Psoas muscle (tissue), 8 donors: ENCODE results near the gene GNAT2. TPM values are rescaled to one million over a fixed set of nuclear protein-coding genes. Genes with fewer than 3 reads are reported as not detected.
A peak's percentile ranks its signal among the peaks of the same experiment; 100 is the strongest.

Experiments used
- ATAC-seq, 4 donors: fragments of 200-7000 bp; cut with Tn5 transposase; one replicate each; pipeline ENCODE4 v1.9.1; 2020; ENCODE audit warnings: moderate library complexity in 3 of 4, mild to moderate bottlenecking in 2 of 4
- DNase-seq, 2 donors: peaks; one replicate each; pipeline ENCODE4 v3.0.0-alpha.2; 2020
- H3K27ac ChIP-seq: fragments of 200-600 bp; one replicate; pipeline ENCODE4 v1.8.0; 2022
- H3K27me3 ChIP-seq, 3 donors: fragments of 200-600 bp in 1 of 3; one replicate each; pipeline versions ENCODE4 v1.6.1 to v1.8.0; 2013 to 2022; ENCODE audit warnings: low read length in 2 of 3, mild to moderate bottlenecking in 2 of 3, moderate library complexity in 1 of 3; ENCODE audit not compliant: insufficient read depth in 3 of 3
- H3K36me3 ChIP-seq, 2 donors: fragments of 200-600 bp in 1 of 2; one replicate each; pipeline versions ENCODE4 v1.6.1 to v1.8.0; 2013 to 2022; ENCODE audit warnings: low read depth in 1 of 2, mild to moderate bottlenecking in 1 of 2, moderate library complexity in 1 of 2; ENCODE audit not compliant: insufficient read depth in 1 of 2
- H3K4me1 ChIP-seq: fragments of 200-600 bp; one replicate; pipeline ENCODE4 v1.8.0; 2022
- H3K4me3 ChIP-seq: fragments of 200-600 bp; one replicate; pipeline ENCODE4 v1.8.0; 2022; ENCODE audit warnings: mild to moderate bottlenecking
- H3K9me3 ChIP-seq: fragments of 200-600 bp; one replicate; pipeline ENCODE4 v1.8.0; 2022
- CTCF ChIP-seq: fragments of 200-600 bp; IDR thresholded peaks from one replicate; pipeline ENCODE4 v1.8.0; 2022; ENCODE audit warnings: antibody characterized with exemption
- WGBS, 3 donors: extraction: QIAGEN DNeasy Blood & Tissue Kit; methylation state at CpG; one replicate each; pipeline versions ENCODE4 v1.1.6 to v1.1.7; 2013; 5-methylcytosine and 5-hydroxymethylcytosine counted together
- intact Hi-C, 2 donors: fragments of 100-400 bp; cut with DNase I; formaldehyde crosslinking; loops; one replicate each; pipeline versions ENCODE4 v1.11.0 to v1.14.2; 2022
- polyA plus RNA-seq, 3 donors: library from polyadenylated mRNA; stranded (reverse); fragments of 200-250 nt; gene quantifications; one replicate each; pipeline ENCODE4 v1.2.3, GENCODE V29; 2013
- total RNA-seq, 4 donors: library from RNA; stranded (reverse); fragmentation: NEBNext Ultra II Directional in 2 of 4; extraction: Animal tissue kit (Norgen Biotek cat#: 25700) in 2 of 4; gene quantifications; one replicate each; pipeline versions ENCODE4 v1.2.1 to v1.2.4, GENCODE V29; 2021 to 2023
- donor health status: healthy with polysubstance abuse.
- donor health status: DM: no; HTN: no; CAD: no; lungs with moderate emphysema.
- donor health status: Bipolar disorder and iron deficiency.
- donor health status: healthy.
- donor health status: DM: yes; HTN: yes; CAD: no.
- donor health status: DM: no; HTN: no; CAD: no.
- donor health status: DM: no; HTN: no; CAD: no.
- donor health status: DM: yes; HTN: yes; CAD: no.

GNAT2 gene
- total and polyA plus RNA-seq, 7 donors: 0.07 to 0.16 TPM; not detected in 5

- Histone ChIP-seq H3K9me3 (no peaks in the 10 kb centered on the region), H3K4me1 (no peaks in the 10 kb centered on the region), H3K27me3 (no peaks in the 10 kb centered on the region), H3K36me3 (no peaks in the 10 kb centered on the region), H3K4me3 (peak overlapping the region; percentile 26), H3K27ac (no peak overlapping the region)
- DNase-seq (peak; percentile 85 to 93), ATAC-seq (peak; percentile 93 to 97 (median 94))
- peak; percentile 93 for TF ChIP-seq CTCF
- intact Hi-C loops: loop anchor here (1.0 to 5.0 kb wide), 6 partner anchors 44 to 339 kb away; partner anchors contain the start of genes GSTM1 (in 2 of the 2), AHCYL1 (in 1 of the 2) and GNAI3 (in 1 of the 2)
- WGBS, 3 donors: 39 to 43% (median 41%) methylated on average over 32 of the region's 32 CpGs
Measured at GRCh38 chr1:109643385-109644230, 24.2 kb upstream of the GNAT2 start.

GRCh38 chr1:109642626-109643025 is 23.2 kb upstream of the GNAT2 start:
- WGBS, 3 donors: 73 to 78% (median 74%) methylated on average over 3 of the region's 3 CpGs
- ATAC-seq: no peak
- intact Hi-C loops: loop anchor here (1.0 to 5.0 kb wide), 6 partner anchors 45 to 340 kb away; partner anchors contain the start of genes GSTM1 (in 2 of the 2), AHCYL1 (in 1 of the 2) and GNAI3 (in 1 of the 2)
- no peak for TF ChIP-seq CTCF
- Histone ChIP-seq H3K27ac (no peak overlapping the region), H3K4me1 (no peaks in the 10 kb centered on the region), H3K9me3 (no peaks in the 10 kb centered on the region), H3K36me3 (no peaks in the 10 kb centered on the region), H3K4me3 (no peak overlapping the region), H3K27me3 (no peaks in the 10 kb centered on the region)
- DNase-seq: no peak

GRCh38 chr1:109641861-109642260 is 22.4 kb upstream of the GNAT2 start:
- no peak for TF ChIP-seq CTCF
- Histone ChIP-seq H3K36me3 (no peaks in the 10 kb centered on the region), H3K4me1 (no peaks in the 10 kb centered on the region), H3K4me3 (no peak overlapping the region), H3K27me3 (no peaks in the 10 kb centered on the region), H3K27ac (no peak overlapping the region), H3K9me3 (no peaks in the 10 kb centered on the region)
- intact Hi-C loops: loop anchor here (1.0 to 5.0 kb wide), 6 partner anchors 45 to 340 kb away; partner anchors contain the start of genes AHCYL1 (in 1 of the 2), GNAI3 (in 1 of the 2) and GSTM1 (in 1 of the 2)
- no peak for DNase-seq
- WGBS, 3 donors: 69 to 89% (median 82%) methylated on average over 2 of the region's 2 CpGs
- ATAC-seq: no peak

- Histone ChIP-seq H3K4me1 (no peaks in the 10 kb centered on the region), H3K4me3 (no peak overlapping the region), H3K9me3 (no peaks in the 10 kb centered on the region), H3K27me3 (no peaks in the 10 kb centered on the region), H3K27ac (no peak overlapping the region), H3K36me3 (no peaks in the 10 kb centered on the region)
- intact Hi-C loops: loop anchor here (1.0 to 5.0 kb wide), 6 partner anchors 46 to 341 kb away; partner anchors contain the start of genes AHCYL1 (in 1 of the 2), GNAI3 (in 1 of the 2) and GSTM1 (in 1 of the 2)
- no peak for DNase-seq
- no peak for TF ChIP-seq CTCF
- WGBS, 3 donors: 70 to 81% (median 72%) methylated on average over 2 of the region's 2 CpGs
- no peak for ATAC-seq
Measured at GRCh38 chr1:109641078-109641740, 21.8 kb upstream of the GNAT2 start.
